ENCODE measurements around the gene GTSF1L.

DNA sequence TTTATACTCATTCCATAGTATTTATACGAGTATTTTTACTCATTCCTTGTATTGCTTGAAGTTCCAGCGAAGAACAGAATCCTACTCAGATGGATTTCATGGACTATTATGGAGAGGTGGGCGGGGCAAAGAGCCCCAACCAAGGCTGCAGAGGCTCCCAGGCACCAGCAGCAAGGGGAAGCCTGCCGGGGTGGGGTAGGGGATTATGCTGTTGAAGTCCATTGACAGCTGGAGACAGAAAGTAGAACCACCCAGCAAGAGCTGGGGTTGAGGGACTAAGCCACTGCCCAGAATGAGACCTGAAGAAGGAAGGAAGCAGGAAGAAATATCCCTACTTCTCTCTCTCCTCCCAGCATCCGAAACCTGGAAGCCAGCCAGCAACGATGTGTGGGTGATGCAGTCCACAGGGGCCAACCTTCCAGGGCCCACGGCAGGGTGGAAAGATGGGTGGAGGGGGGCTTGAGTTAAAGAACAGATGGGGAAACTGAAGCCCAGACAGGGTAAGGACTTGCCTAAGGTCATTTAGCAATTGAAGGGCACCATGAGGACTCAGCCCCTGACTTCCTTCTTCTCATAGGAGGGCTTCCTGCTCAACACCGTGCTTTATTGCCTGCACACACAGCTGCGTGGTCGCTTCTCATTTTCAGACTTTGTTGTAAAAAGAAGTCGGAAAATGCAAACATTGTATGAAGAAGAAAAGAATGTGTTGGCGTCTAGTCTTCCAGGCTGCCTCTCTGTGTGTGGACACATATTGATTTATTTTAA, 18.3 kb upstream of the GTSF1L start:
- no peak for TF ChIP-seq CTCF (IDR thresholded peaks at IDR 0.05; ENCODE audit: insufficient read depth, low read depth, low read length)
- TF ChIP-seq EZH2 (IDR thresholded peaks at IDR 0.05; ENCODE audit: insufficient read depth, low read length): no peak
